GM12878 (cell line): ENCODE data around the gene TEX10. TPM values are rescaled to one million over a fixed set of nuclear protein-coding genes. Genes with fewer than 3 reads are reported as not detected.

Source experiments
- ATAC-seq: fragments of 200-7000 bp; cut with Tn5 transposase; 3 replicates; pipeline ENCODE4 v1.9.1; 2020; ENCODE audit warnings: mild to moderate bottlenecking, moderate library complexity
- BruUV-seq: library from RNA; stranded (reverse); fragments of 400-500 nt; replicated peaks from 2 replicates; lab custom pipeline; 2021; lab: Mats Ljungman, UMichigan
- CTCF ChIA-PET: fragments of 300-600 bp; sonication (Branson Sonifier 250); formaldehyde crosslinking; extraction: SDS; loops from one replicate; lab custom pipeline; 2021; ENCODE audit warnings: inconsistent platforms; lab: Yijun Ruan, JAX
- POLR2A ChIA-PET: fragments of 350-600 bp; formaldehyde crosslinking; extraction: SDS; loops from one replicate; lab custom pipeline; 2021; ENCODE audit warnings: inconsistent platforms; lab: Charles Lee
- RAD21 ChIA-PET: fragments of 300-600 bp; sonication (Branson Sonifier 250); formaldehyde crosslinking; loops from one replicate; lab custom pipeline; 2023; ENCODE audit warnings: antibody characterized with exemption; ENCODE audit not compliant: unreplicated experiment; lab: Charles Lee
- SMC1A ChIA-PET: fragments of 300-600 bp; sonication (Branson Sonifier 250); formaldehyde crosslinking; loops from one replicate; lab custom pipeline; 2023; ENCODE audit not compliant: unreplicated experiment, uncharacterized antibody; lab: Charles Lee
- DNase-seq: peaks from one replicate; pipeline ENCODE4 v3.0.0-alpha.2; 2011; ENCODE audit warnings: low read depth, low spot score
- FAIRE-seq: peaks from 3 replicates; lab custom pipeline; 2011; peaks lifted over from hg19 to GRCh38; lab: Jason Lieb, UNC
- H2AFZ ChIP-seq: 2 replicates; pipeline ENCODE4 v1.6.0; 2011; ENCODE audit warnings: low read depth, low read length, control low read depth; ENCODE audit not compliant: control insufficient read depth
- H3K27ac ChIP-seq: 2 replicates; pipeline ENCODE4 v1.5.1; 2011; ENCODE audit warnings: control low read depth; ENCODE audit not compliant: control insufficient read depth, insufficient read depth
- H3K27me3 ChIP-seq, 2 experiments: replicated peaks in 1 of 2; 2 replicates each; pipeline versions ENCODE4 v1.6.0 to v1.6.1; 2011; ENCODE audit warnings: low read length in 1 of 2; ENCODE audit not compliant: control insufficient read depth in 2 of 2, insufficient read depth in 2 of 2
- H3K36me3 ChIP-seq, 2 experiments: 2 replicates each; pipeline ENCODE4 v1.5.1; 2011; ENCODE audit warnings: low read length in 1 of 2; ENCODE audit not compliant: control insufficient read depth in 2 of 2, insufficient read depth in 2 of 2
- H3K4me1 ChIP-seq: 2 replicates; pipeline ENCODE4 v1.6.1; 2011; ENCODE audit warnings: mild to moderate bottlenecking, low read length, moderate library complexity, mixed read lengths; ENCODE audit not compliant: control insufficient read depth, insufficient read depth
- H3K4me2 ChIP-seq: 2 replicates; pipeline ENCODE4 v1.6.0; 2011; ENCODE audit warnings: control low read depth; ENCODE audit not compliant: control insufficient read depth, insufficient read depth
- H3K4me3 ChIP-seq: fragments of 200-600 bp; sonication (generic); 2 replicates; pipeline ENCODE4 v1.5.1; 2016
- H3K79me2 ChIP-seq: 2 replicates; pipeline ENCODE4 v1.6.0; 2011; ENCODE audit warnings: low read length; ENCODE audit not compliant: control insufficient read depth, insufficient read depth
- H3K9ac ChIP-seq: 2 replicates; pipeline ENCODE4 v1.8.0; 2011; ENCODE audit warnings: low read length, control low read depth, mixed read lengths; ENCODE audit not compliant: control insufficient read depth, insufficient read depth
- H3K9me3 ChIP-seq: replicated peaks from 3 replicates; pipeline ENCODE4 v1.5.1; 2011; ENCODE audit warnings: mild to moderate bottlenecking, low read length; ENCODE audit not compliant: control insufficient read depth, insufficient read depth
- H4K20me1 ChIP-seq: 2 replicates; pipeline ENCODE4 v1.6.0; 2011; ENCODE audit not compliant: control insufficient read depth, insufficient read depth
- ATF7 ChIP-seq: fragments of 450-650 bp; IDR thresholded peaks from 2 replicates; pipeline ENCODE4 v1.6.1; 2016; ENCODE audit warnings: low read depth, mild to moderate bottlenecking
- BHLHE40 ChIP-seq, 2 experiments: fragments of 450-650 bp in 1 of 2; IDR thresholded peaks; 2 replicates each; pipeline ENCODE4 v1.6.1; 2011 to 2017; ENCODE audit warnings: low read depth in 2 of 2, borderline replicate concordance in 1 of 2, improper control_type of control experiment in 1 of 2, low read length in 1 of 2, mild to moderate bottlenecking in 1 of 2
- CBFB ChIP-seq: IDR thresholded peaks from 2 replicates; pipeline ENCODE4 v1.6.1; 2016; ENCODE audit warnings: antibody characterized with exemption, low read depth
- CHD1 ChIP-seq: IDR thresholded peaks from 2 replicates; pipeline ENCODE4 v1.6.1; 2012; ENCODE audit warnings: low read depth, low read length, improper control_type of control experiment
- CREM ChIP-seq: IDR thresholded peaks from 2 replicates; pipeline ENCODE4 v1.6.1; 2014; ENCODE audit warnings: antibody characterized with exemption, low read depth
- EGR1 ChIP-seq, 2 experiments: IDR thresholded peaks; 1 replicate in 1 of 2; 2 replicates in 1 of 2; pipeline ENCODE4 v1.6.1; 2011 to 2012; ENCODE audit warnings: low read depth in 2 of 2, low read length in 2 of 2, borderline replicate concordance in 1 of 2, mild to moderate bottlenecking in 1 of 2, moderate library complexity in 1 of 2
- HCFC1 ChIP-seq: fragments of 150-350 bp; IDR thresholded peaks from 2 replicates; pipeline ENCODE4 v1.6.1; 2014; ENCODE audit warnings: low read length
- PAX5 ChIP-seq: IDR thresholded peaks from 2 replicates; pipeline ENCODE4 v1.6.1; 2011; ENCODE audit warnings: low read depth, low read length, borderline replicate concordance
- PAX8 ChIP-seq: fragments of 450-650 bp; IDR thresholded peaks from 2 replicates; pipeline ENCODE4 v1.6.1; 2017; ENCODE audit warnings: mild to moderate bottlenecking, moderate library complexity
- POLR2A ChIP-seq: IDR thresholded peaks from 2 replicates; pipeline ENCODE4 v1.6.1; 2011; ENCODE audit warnings: low read depth, mild to moderate bottlenecking, low read length
- SIX5 ChIP-seq: IDR thresholded peaks from 2 replicates; pipeline ENCODE4 v1.6.1; 2011; ENCODE audit warnings: mild to moderate bottlenecking, low read depth, low read length, moderate library complexity; ENCODE audit not compliant: severe bottlenecking
- TCF12 ChIP-seq: IDR thresholded peaks from 2 replicates; pipeline ENCODE4 v1.6.1; 2011; ENCODE audit warnings: low read depth, mild to moderate bottlenecking, low read length
- ZNF384 ChIP-seq: IDR thresholded peaks from 2 replicates; pipeline ENCODE4 v1.6.1; 2012; ENCODE audit warnings: low read depth, mild to moderate bottlenecking, low read length, improper control_type of control experiment, borderline replicate concordance
- WGBS: methylation state at CpG from one replicate; pipeline ENCODE4 v1.1.6; 2016; ENCODE audit warnings: low lambda C conversion rate; ENCODE audit not compliant: insufficient replicate concordance, insufficient coverage; ENCODE audit errors: missing lambda C conversion rate; 5-methylcytosine and 5-hydroxymethylcytosine counted together
- in situ Hi-C: fragments of 300-500 bp; cut with MboI; formaldehyde crosslinking; loops from 9 replicates; pipeline ENCODE4 v1.14.3; 2018; ENCODE audit warnings: mixed read lengths
- intact Hi-C: fragments of 100-400 bp; cut with micrococcal nuclease; formaldehyde crosslinking; loops from one replicate; pipeline ENCODE4 v1.14.2; 2022; ENCODE audit not compliant: unreplicated experiment
- polyA plus RNA-seq, 11 experiments: library from polyadenylated mRNA; depleted of rRNA in 4 of 11; unstranded in 6 of 11; stranded (reverse) in 5 of 11; fragments of >200 nt; fragmentation: Nextera tagmentation in 4 of 11; fragmentation: Illumina TruSeq in 1 of 11; extraction: Ambion mirVana in 4 of 11; extraction: Trizol in 1 of 11; gene quantifications; 1 replicate in 1 of 11; 2 replicates in 10 of 11; pipeline versions ENCODE4 v1.2.1 to v1.2.3, GENCODE V29; 2011 to 2016; ENCODE audit warnings: inconsistent platforms in 2 of 11, missing spikeins in 2 of 11, low read depth in 1 of 11
- total RNA-seq, 4 experiments: library from RNA; depleted of rRNA in 3 of 4; stranded (reverse); fragments of >200 nt in 3 of 4; fragmentation: Illumina TruSeq in 1 of 4; extraction: Trizol in 1 of 4; gene quantifications; 2 replicates each; pipeline versions ENCODE4 v1.2.1 to v1.2.3, GENCODE V29; 2013 to 2021
- TF ChIP-seq, protein P1 (sequence below): IDR thresholded peaks from 2 replicates; pipeline ENCODE4 v1.6.1; 2011; ENCODE audit warnings: mild to moderate bottlenecking, low read depth, low read length, moderate library complexity; ENCODE audit not compliant: insufficient replicate concordance
- TF ChIP-seq, protein P2 (sequence below): fragments of 450-650 bp; IDR thresholded peaks from 2 replicates; pipeline ENCODE4 v1.6.1; 2016; ENCODE audit warnings: mild to moderate bottlenecking

Gene TEX10
- total and polyA plus RNA-seq, 10 of the 15 experiments (the other 5 are each of a cell fraction or from before 2014, with no cell fraction given): 17.4 to 46.6 (median 36.2) TPM

- no peaks in the 10 kb centered on the region for H4K20me1 ChIP-seq
- TF ChIP-seq BHLHE40 (IDR thresholded peaks at IDR 0.05; ENCODE audit: borderline replicate concordance in 1 of 2, low read depth in 2 of 2, low read length in 1 of 2) (no peak), TCF12 (no peak), ATF7 (no peak), HCFC1 (no peak), ZNF384 (no peak), CREM (no peak), POLR2A (no peak), EGR1 (IDR thresholded peaks at IDR 0.05; ENCODE audit: borderline replicate concordance in 1 of 2, low read depth in 2 of 2, low read length in 2 of 2) (no peak), CHD1 (no peak), SIX5 (no peak), PAX8 (no peak), CBFB (no peak), PAX5 (no peak)
- TF ChIP-seq, protein P1, sequence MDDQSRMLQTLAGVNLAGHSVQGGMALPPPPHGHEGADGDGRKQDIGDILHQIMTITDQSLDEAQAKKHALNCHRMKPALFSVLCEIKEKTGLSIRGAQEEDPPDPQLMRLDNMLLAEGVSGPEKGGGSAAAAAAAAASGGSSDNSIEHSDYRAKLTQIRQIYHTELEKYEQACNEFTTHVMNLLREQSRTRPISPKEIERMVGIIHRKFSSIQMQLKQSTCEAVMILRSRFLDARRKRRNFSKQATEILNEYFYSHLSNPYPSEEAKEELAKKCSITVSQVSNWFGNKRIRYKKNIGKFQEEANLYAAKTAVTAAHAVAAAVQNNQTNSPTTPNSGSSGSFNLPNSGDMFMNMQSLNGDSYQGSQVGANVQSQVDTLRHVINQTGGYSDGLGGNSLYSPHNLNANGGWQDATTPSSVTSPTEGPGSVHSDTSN: no peak
- TF ChIP-seq, protein P2, sequence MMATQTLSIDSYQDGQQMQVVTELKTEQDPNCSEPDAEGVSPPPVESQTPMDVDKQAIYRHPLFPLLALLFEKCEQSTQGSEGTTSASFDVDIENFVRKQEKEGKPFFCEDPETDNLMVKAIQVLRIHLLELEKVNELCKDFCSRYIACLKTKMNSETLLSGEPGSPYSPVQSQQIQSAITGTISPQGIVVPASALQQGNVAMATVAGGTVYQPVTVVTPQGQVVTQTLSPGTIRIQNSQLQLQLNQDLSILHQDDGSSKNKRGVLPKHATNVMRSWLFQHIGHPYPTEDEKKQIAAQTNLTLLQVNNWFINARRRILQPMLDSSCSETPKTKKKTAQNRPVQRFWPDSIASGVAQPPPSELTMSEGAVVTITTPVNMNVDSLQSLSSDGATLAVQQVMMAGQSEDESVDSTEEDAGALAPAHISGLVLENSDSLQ: no peak
- TF ChIP-seq, all 136 proteins: peak for 0
- RAD21 ChIA-PET: no interaction called here
- POLR2A ChIA-PET: no interaction called here
- H3K27ac ChIP-seq: no peak overlapping the region
- CTCF ChIA-PET: no interaction called here
- DNase-seq (no peak), ATAC-seq (no peak), FAIRE-seq (no peak)
- H2AFZ ChIP-seq: no peak overlapping the region
- H3K4me3 ChIP-seq: no peak overlapping the region
- in situ Hi-C loops (no loop called here), intact Hi-C loops (no loop called here)
- H3K4me1 ChIP-seq: no peaks in the 10 kb centered on the region
- no peak overlapping the region for H3K9ac ChIP-seq
- no peak overlapping the region for H3K4me2 ChIP-seq
- peaks cover 2 to 23% of the 10 kb centered on the region in 2 experiments; a peak in 3 of 4 replicates for H3K36me3 ChIP-seq
- SMC1A ChIA-PET: no interaction called here
- no peaks in the 10 kb centered on the region; the same call in 1 of the 2 replicates for H3K79me2 ChIP-seq
- WGBS: 48% methylated on average over 1 of the region's 1 CpG
- H3K9me3 ChIP-seq: peaks cover 2% of the 10 kb centered on the region; the same call in 1 of the 3 replicates
- no TSS peak for BruUV-seq
- H3K27me3 ChIP-seq: no peaks in the 10 kb centered on the region
Measured at GRCh38 chr9:100308965-100309564, 43.7 kb downstream of the TEX10 start.
